ENCODE results near the gene OSBPL8. TPM values are rescaled to one million over a fixed set of nuclear protein-coding genes. Genes with fewer than 3 reads are reported as not detected.

Gene OSBPL8
- total RNA-seq, 1 donor from 2014 or later = 119 TPM

DNA sequence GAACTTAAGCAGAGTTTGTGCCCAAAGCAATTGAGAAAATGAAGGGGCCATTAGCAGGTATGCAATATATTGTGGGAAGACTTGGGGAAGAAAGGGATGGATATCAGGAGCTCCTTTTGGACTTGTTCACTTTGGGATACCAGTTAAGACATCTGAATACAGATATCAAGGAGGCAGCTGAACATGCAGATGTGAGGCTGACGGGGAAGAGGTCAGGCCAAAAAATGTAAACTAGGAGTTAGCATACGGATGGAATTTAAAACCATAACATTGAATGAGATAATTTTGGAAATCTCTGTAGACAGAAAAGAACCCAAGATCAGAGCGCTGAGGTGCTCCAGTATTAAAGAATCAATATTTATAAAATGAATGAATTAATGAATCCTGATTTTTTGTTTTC is 53.4 kb downstream of the OSBPL8 start:
- H3K9me3 Mint-ChIP-seq (ENCODE audit: unreplicated experiment) = peaks cover 4% of the 10 kb centered on the region
- Histone ChIP-seq H3K9ac (ENCODE audit: low read length) (no peak overlapping the region), H3K27me3 (ENCODE audit: insufficient read depth, low read length) (no peaks in the 10 kb centered on the region), H3K4me3 (ENCODE audit: insufficient read depth, low read depth, low read length) (no peak overlapping the region), H4K20me1 (ENCODE audit: insufficient read depth, low read length) (peaks cover 47% of the 10 kb centered on the region), H2AFZ (ENCODE audit: low read depth, low read length) (no peak overlapping the region), H3K36me3 (ENCODE audit: insufficient read depth, low read length) (no peaks in the 10 kb centered on the region), H3K27ac (ENCODE audit: low read depth, low read length) (no peak overlapping the region), H3K4me1 (ENCODE audit: insufficient read depth, low read length) (no peaks in the 10 kb centered on the region), H3K9me3 (ENCODE audit: insufficient read depth, low read depth, low read length) (peaks cover 2% of the 10 kb centered on the region), H3K79me2 (ENCODE audit: insufficient read depth, low read length) (peaks cover 56% of the 10 kb centered on the region), H3K4me2 (ENCODE audit: low read length) (no peak overlapping the region)
- H3K27me3 Mint-ChIP-seq (ENCODE audit: low read depth, unreplicated experiment) = no peaks in the 10 kb centered on the region
- TF ChIP-seq EZH2 (IDR thresholded peaks at IDR 0.05; ENCODE audit: insufficient read depth, low read length) = no peak
- TF ChIP-seq, protein P1, sequence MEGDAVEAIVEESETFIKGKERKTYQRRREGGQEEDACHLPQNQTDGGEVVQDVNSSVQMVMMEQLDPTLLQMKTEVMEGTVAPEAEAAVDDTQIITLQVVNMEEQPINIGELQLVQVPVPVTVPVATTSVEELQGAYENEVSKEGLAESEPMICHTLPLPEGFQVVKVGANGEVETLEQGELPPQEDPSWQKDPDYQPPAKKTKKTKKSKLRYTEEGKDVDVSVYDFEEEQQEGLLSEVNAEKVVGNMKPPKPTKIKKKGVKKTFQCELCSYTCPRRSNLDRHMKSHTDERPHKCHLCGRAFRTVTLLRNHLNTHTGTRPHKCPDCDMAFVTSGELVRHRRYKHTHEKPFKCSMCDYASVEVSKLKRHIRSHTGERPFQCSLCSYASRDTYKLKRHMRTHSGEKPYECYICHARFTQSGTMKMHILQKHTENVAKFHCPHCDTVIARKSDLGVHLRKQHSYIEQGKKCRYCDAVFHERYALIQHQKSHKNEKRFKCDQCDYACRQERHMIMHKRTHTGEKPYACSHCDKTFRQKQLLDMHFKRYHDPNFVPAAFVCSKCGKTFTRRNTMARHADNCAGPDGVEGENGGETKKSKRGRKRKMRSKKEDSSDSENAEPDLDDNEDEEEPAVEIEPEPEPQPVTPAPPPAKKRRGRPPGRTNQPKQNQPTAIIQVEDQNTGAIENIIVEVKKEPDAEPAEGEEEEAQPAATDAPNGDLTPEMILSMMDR (IDR thresholded peaks at IDR 0.05; ENCODE audit: insufficient read depth, low read depth, low read length) = no peak
- no peak for FAIRE-seq
- peaks cover 17% of the 10 kb centered on the region for H3K36me3 Mint-ChIP-seq (ENCODE audit: low read depth, unreplicated experiment)
- H3K27ac Mint-ChIP-seq (ENCODE audit: unreplicated experiment) = no peak overlapping the region
- peaks cover 5% of the 10 kb centered on the region for H3K4me1 Mint-ChIP-seq (ENCODE audit: low read depth, unreplicated experiment)
- no peak for DNase-seq (ENCODE audit: low read depth)
- no peak overlapping the region for H3K4me3 Mint-ChIP-seq (ENCODE audit: unreplicated experiment)

DNA sequence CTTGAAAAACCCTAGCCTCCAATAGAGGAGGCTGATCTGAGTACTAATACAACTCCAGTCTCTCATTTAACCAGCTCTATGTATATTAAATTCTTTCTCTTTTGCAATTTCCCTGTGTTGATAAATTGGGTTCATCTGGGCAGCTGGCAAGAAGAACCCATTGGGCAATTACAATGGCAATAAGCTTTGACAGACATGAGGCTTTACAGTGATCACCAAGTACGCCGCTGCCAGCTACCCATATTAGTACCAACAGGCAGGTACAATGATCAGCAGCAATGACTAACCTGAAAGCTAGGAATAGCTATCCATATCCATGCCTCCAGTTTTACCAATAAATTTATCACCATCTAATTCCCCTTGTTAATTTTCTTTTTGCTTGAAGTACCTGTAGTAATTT is 54.5 kb downstream of the OSBPL8 start:
- Histone ChIP-seq H3K4me1 (ENCODE audit: insufficient read depth, low read length) (no peaks in the 10 kb centered on the region), H3K4me2 (ENCODE audit: low read length) (no peak overlapping the region), H3K27ac (ENCODE audit: low read depth, low read length) (no peak overlapping the region), H2AFZ (ENCODE audit: low read depth, low read length) (no peak overlapping the region), H3K36me3 (ENCODE audit: insufficient read depth, low read length) (no peaks in the 10 kb centered on the region), H3K9ac (ENCODE audit: low read length) (no peak overlapping the region), H3K4me3 (ENCODE audit: insufficient read depth, low read depth, low read length) (no peak overlapping the region), H3K27me3 (ENCODE audit: insufficient read depth, low read length) (no peaks in the 10 kb centered on the region), H3K79me2 (ENCODE audit: insufficient read depth, low read length) (peaks cover 56% of the 10 kb centered on the region), H3K9me3 (ENCODE audit: insufficient read depth, low read depth, low read length) (peaks cover 2% of the 10 kb centered on the region), H4K20me1 (ENCODE audit: insufficient read depth, low read length) (peaks cover 47% of the 10 kb centered on the region)
- Mint-ChIP-seq H3K27me3 (ENCODE audit: low read depth, unreplicated experiment) (no peaks in the 10 kb centered on the region), H3K4me1 (ENCODE audit: low read depth, unreplicated experiment) (peaks cover 5% of the 10 kb centered on the region), H3K9me3 (ENCODE audit: unreplicated experiment) (peaks cover 3% of the 10 kb centered on the region), H3K4me3 (ENCODE audit: unreplicated experiment) (no peak overlapping the region), H3K36me3 (ENCODE audit: low read depth, unreplicated experiment) (peaks cover 17% of the 10 kb centered on the region), H3K27ac (ENCODE audit: unreplicated experiment) (no peak overlapping the region)
- DNase-seq (ENCODE audit: low read depth) (no peak), FAIRE-seq (no peak)
- no peak for TF ChIP-seq EZH2 (IDR thresholded peaks at IDR 0.05; ENCODE audit: insufficient read depth, low read length)
- TF ChIP-seq, protein P1 (IDR thresholded peaks at IDR 0.05; ENCODE audit: insufficient read depth, low read depth, low read length) = no peak

- Histone ChIP-seq H4K20me1 (ENCODE audit: insufficient read depth, low read length) (peaks cover 47% of the 10 kb centered on the region), H3K4me2 (ENCODE audit: low read length) (no peak overlapping the region), H3K4me3 (ENCODE audit: insufficient read depth, low read depth, low read length) (no peak overlapping the region), H3K4me1 (ENCODE audit: insufficient read depth, low read length) (no peaks in the 10 kb centered on the region), H3K36me3 (ENCODE audit: insufficient read depth, low read length) (no peaks in the 10 kb centered on the region), H3K79me2 (ENCODE audit: insufficient read depth, low read length) (peaks cover 52% of the 10 kb centered on the region), H3K27ac (ENCODE audit: low read depth, low read length) (no peak overlapping the region), H2AFZ (ENCODE audit: low read depth, low read length) (no peak overlapping the region), H3K9ac (ENCODE audit: low read length) (no peak overlapping the region), H3K9me3 (ENCODE audit: insufficient read depth, low read depth, low read length) (peaks cover 2% of the 10 kb centered on the region), H3K27me3 (ENCODE audit: insufficient read depth, low read length) (no peaks in the 10 kb centered on the region)
- Mint-ChIP-seq H3K4me3 (ENCODE audit: unreplicated experiment) (no peak overlapping the region), H3K9me3 (ENCODE audit: unreplicated experiment) (peaks cover 3% of the 10 kb centered on the region), H3K27ac (ENCODE audit: unreplicated experiment) (no peak overlapping the region), H3K27me3 (ENCODE audit: low read depth, unreplicated experiment) (no peaks in the 10 kb centered on the region), H3K36me3 (ENCODE audit: low read depth, unreplicated experiment) (peaks cover 17% of the 10 kb centered on the region), H3K4me1 (ENCODE audit: low read depth, unreplicated experiment) (peaks cover 5% of the 10 kb centered on the region)
- no peak for FAIRE-seq
- TF ChIP-seq, protein P1 (IDR thresholded peaks at IDR 0.05; ENCODE audit: insufficient read depth, low read depth, low read length) = no peak
- no peak for TF ChIP-seq EZH2 (IDR thresholded peaks at IDR 0.05; ENCODE audit: insufficient read depth, low read length)
- DNase-seq (ENCODE audit: low read depth) = no peak
These were observed 55.0 kb downstream of the OSBPL8 start for GRCh38 chr12:76504606-76505005.

Data from astrocyte (in vitro differentiated cells and primary cell).